ENCODE measurements around the gene BRD3. TPM values are rescaled to one million over a fixed set of nuclear protein-coding genes. Genes with fewer than 3 reads are reported as not detected.
A peak's percentile ranks its signal among the peaks of the same experiment; 100 is the strongest.

The BRD3 gene
- total RNA-seq, 1 experiment from 2014 or later, result 43.3 TPM

- Histone ChIP-seq H3K4me1 (no peaks in the 10 kb centered on the region; the same call in 1 of the 2 replicates), H3K27me3 (no peaks in the 10 kb centered on the region), H3K27ac (no peak overlapping the region), H3K9me3 (replicated peaks) (no peaks in the 10 kb centered on the region), H3K36me3 (peaks cover 46% of the 10 kb centered on the region), H3K4me3 (no peak overlapping the region)
- DNase-seq, result no peak
Measured at GRCh38 chr9:134029248-134030226, 38.3 kb downstream of the BRD3 start.

- Histone ChIP-seq H3K27me3 (no peaks in the 10 kb centered on the region), H3K9me3 (replicated peaks) (no peaks in the 10 kb centered on the region), H3K4me1 (no peaks in the 10 kb centered on the region; the same call in 1 of the 2 replicates), H3K4me3 (no peak overlapping the region), H3K36me3 (peaks cover 39% of the 10 kb centered on the region), H3K27ac (no peak overlapping the region)
- DNase-seq, result no peak
Measured at GRCh38 chr9:134028575-134029247, 39.1 kb downstream of the BRD3 start.

- Histone ChIP-seq H3K4me1 (no peaks in the 10 kb centered on the region; the same call in 1 of the 2 replicates), H3K36me3 (peaks cover 37% of the 10 kb centered on the region), H3K4me3 (no peak overlapping the region), H3K27me3 (no peaks in the 10 kb centered on the region), H3K27ac (no peak overlapping the region), H3K9me3 (replicated peaks) (no peaks in the 10 kb centered on the region)
- no peak for DNase-seq
Measured at GRCh38 chr9:134028076-134028475, 39.8 kb downstream of the BRD3 start.

- Histone ChIP-seq H3K4me1 (no peaks in the 10 kb centered on the region; the same call in 1 of the 2 replicates), H3K36me3 (peaks cover 33% of the 10 kb centered on the region), H3K9me3 (replicated peaks) (no peaks in the 10 kb centered on the region), H3K4me3 (no peak overlapping the region), H3K27me3 (no peaks in the 10 kb centered on the region), H3K27ac (no peak overlapping the region)
- DNase-seq, result no peak
Measured at GRCh38 chr9:134027561-134027960, 40.3 kb downstream of the BRD3 start.

- no peak overlapping the region for H3K27ac ChIP-seq
- no peak overlapping the region for H3K4me3 ChIP-seq
- no peaks in the 10 kb centered on the region for H3K9me3 ChIP-seq (replicated peaks)
- H3K4me1 ChIP-seq, result no peaks in the 10 kb centered on the region; the same call in 1 of the 2 replicates
- no peaks in the 10 kb centered on the region for H3K27me3 ChIP-seq
- DNase-seq, result no peak
- H3K36me3 ChIP-seq, result peaks cover 29% of the 10 kb centered on the region
Measured at GRCh38 chr9:134026981-134027380, 40.8 kb downstream of the BRD3 start.

GRCh38 chr9:134026581-134026980, 41.2 kb downstream of the BRD3 start:
- Histone ChIP-seq H3K27ac (no peak overlapping the region), H3K27me3 (no peaks in the 10 kb centered on the region), H3K4me1 (no peaks in the 10 kb centered on the region; the same call in 1 of the 2 replicates), H3K36me3 (peaks cover 25% of the 10 kb centered on the region), H3K4me3 (no peak overlapping the region; the same call in 1 of the 2 replicates), H3K9me3 (replicated peaks) (no peaks in the 10 kb centered on the region)
- DNase-seq, result no peak

- Histone ChIP-seq H3K36me3 (peaks cover 18% of the 10 kb centered on the region), H3K4me1 (no peaks in the 10 kb centered on the region; the same call in 1 of the 2 replicates), H3K27me3 (no peaks in the 10 kb centered on the region), H3K9me3 (replicated peaks) (no peaks in the 10 kb centered on the region), H3K4me3 (peak overlapping the region; percentile 84), H3K27ac (no peak overlapping the region)
- DNase-seq, result peak; percentile 65 to 72
Measured at GRCh38 chr9:134025606-134026541, 42.0 kb downstream of the BRD3 start.

- H3K27ac ChIP-seq, result no peak within 1 kb of the TSS
- peak; percentile 100 for DNase-seq
- H3K9me3 ChIP-seq (replicated peaks), result no peaks in the 10 kb centered on the region
- H3K4me1 ChIP-seq, result no peaks in the 10 kb centered on the region; the same call in 1 of the 2 replicates
- H3K36me3 ChIP-seq, result peaks cover 11% of the 10 kb centered on the region
- H3K4me3 ChIP-seq, result peak within 1 kb of the TSS; percentile 84
- no peaks in the 10 kb centered on the region for H3K27me3 ChIP-seq
Measured at GRCh38 chr9:134024828-134025605, 42.8 kb downstream of the BRD3 start, which contains the start of gene BRD3OS. BRD3OS (plus strand) TSS chr9:134025481; CDS start chr9:134026748, 1,267 bp downstream.

- Histone ChIP-seq H3K27me3 (no peaks in the 10 kb centered on the region), H3K27ac (no peak overlapping the region), H3K9me3 (replicated peaks) (no peaks in the 10 kb centered on the region), H3K4me3 (peak overlapping the region; percentile 45), H3K4me1 (no peaks in the 10 kb centered on the region; the same call in 1 of the 2 replicates), H3K36me3 (peaks cover 5% of the 10 kb centered on the region)
- DNase-seq, result no peak
Measured at GRCh38 chr9:134024214-134024792, 43.5 kb downstream of the BRD3 start.

- Histone ChIP-seq H3K27me3 (no peaks in the 10 kb centered on the region), H3K9me3 (replicated peaks) (0 out of 2 replicates have a peak, but pooled peaks cover 11% of the 10 kb centered on the region), H3K4me3 (no peak overlapping the region), H3K4me1 (peaks cover 9% of the 10 kb centered on the region), H3K27ac (no peak overlapping the region), H3K36me3 (no peaks in the 10 kb centered on the region)
- no peak for DNase-seq
Measured at GRCh38 chr9:134014946-134015345, 52.9 kb downstream of the BRD3 start.

GRCh38 chr9:134011401-134011800, 56.4 kb downstream of the BRD3 start:
- no peak for DNase-seq

GRCh38 chr9:134010310-134011173, 57.3 kb downstream of the BRD3 start:
- Histone ChIP-seq H3K27me3 (no peaks in the 10 kb centered on the region), H3K9me3 (replicated peaks) (0 out of 2 replicates have a peak, but pooled peaks cover 11% of the 10 kb centered on the region), H3K36me3 (no peaks in the 10 kb centered on the region), H3K4me1 (peaks cover 24% of the 10 kb centered on the region), H3K27ac (no peak overlapping the region), H3K4me3 (no peak overlapping the region)
- peak; percentile 71 to 73 for DNase-seq

More at GRCh38 chr9:134011401-134011800, 56.4 kb downstream of the BRD3 start:
- H3K27me3 ChIP-seq, result no peaks in the 10 kb centered on the region
- H3K4me3 ChIP-seq, result no peak overlapping the region
- H3K27ac ChIP-seq, result no peak overlapping the region
- H3K4me1 ChIP-seq, result peaks cover 24% of the 10 kb centered on the region
- 0 out of 2 replicates have a peak, but pooled peaks cover 11% of the 10 kb centered on the region for H3K9me3 ChIP-seq (replicated peaks)
- H3K36me3 ChIP-seq, result no peaks in the 10 kb centered on the region
